NCI-H69 (cell line): Measurements from ENCODE around the gene MITF.
"Not testable (repeated sequence)": the region's sequence is repeated elsewhere in the genome, so short reads cannot be mapped to it uniquely, and the experiment has no call there.

Source experiments
- DNase-seq: peaks from one replicate; lab custom pipeline; 2025; lab: John Stamatoyannopoulos, UW

MITF gene

DNA sequence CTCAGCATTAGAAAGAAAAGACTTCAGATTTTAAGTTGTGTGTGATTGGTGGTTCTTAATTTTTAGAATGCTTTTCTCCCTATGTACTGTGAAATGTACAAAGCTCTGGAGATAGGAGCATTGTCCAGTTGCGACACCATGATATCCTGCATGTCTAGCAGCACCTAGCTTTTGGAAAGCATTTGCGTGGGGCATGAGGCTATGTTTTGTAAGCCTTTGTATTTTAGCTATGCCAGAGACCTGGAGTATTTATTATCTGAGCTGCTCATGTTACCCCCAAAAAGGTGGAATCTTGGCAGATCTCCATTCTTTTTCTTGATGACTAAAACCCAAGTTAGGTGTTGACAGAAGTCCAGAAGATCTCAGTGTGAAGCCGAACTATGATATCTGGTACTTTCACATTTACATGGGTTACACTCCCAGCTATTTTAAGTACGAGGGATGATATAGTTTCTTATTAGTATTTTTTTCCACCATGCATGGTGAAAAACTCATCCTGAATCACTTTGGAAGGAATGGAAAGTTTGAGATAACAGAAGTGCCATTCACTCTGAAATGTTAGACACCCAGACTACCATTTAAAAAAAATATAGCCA lies 133.6 kb downstream of the MITF start:
- no peak for DNase-seq

DNA sequence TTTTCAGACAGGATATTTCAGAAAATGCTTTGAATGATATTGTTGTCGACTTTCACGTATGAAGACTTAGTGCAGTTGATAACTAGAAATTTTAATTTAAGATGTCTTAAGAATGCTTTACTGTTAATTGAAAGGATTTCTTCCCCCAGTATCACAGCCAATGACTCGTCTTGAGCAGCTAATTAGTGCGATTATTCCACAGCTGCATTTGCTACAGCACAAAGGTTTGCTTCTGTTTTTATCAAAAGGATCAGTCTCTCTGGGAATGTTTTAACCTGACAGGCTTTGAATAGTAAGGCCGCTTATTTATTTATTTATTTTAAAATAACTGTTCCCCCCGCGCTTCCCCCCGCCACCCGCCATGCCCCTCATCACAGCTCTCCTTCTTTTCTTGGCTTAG lies 136.8 kb downstream of the MITF start:
- DNase-seq, result no peak

GRCh38 chr3:69878254-69878653 lies 139.0 kb downstream of the MITF start:
- DNase-seq, result no peak

DNA sequence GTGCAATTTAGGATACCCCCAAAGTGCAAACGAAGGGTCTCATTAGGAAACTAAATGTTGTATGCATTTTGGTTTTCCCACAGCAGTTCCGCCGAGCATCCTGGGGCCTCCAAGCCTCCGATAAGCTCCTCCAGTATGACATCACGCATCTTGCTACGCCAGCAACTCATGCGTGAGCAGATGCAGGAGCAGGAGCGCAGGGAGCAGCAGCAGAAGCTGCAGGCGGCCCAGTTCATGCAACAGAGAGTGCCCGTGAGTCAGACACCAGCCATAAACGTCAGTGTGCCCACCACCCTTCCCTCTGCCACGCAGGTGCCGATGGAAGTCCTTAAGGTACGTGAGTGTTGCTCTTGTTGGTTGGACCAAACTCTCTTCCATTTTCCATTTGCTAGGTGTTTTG lies 139.8 kb downstream of the MITF start:
- no peak for DNase-seq

- DNase-seq, result no peak
Observed at GRCh38 chr3:69880069-69880640, 140.9 kb downstream of the MITF start.

DNA sequence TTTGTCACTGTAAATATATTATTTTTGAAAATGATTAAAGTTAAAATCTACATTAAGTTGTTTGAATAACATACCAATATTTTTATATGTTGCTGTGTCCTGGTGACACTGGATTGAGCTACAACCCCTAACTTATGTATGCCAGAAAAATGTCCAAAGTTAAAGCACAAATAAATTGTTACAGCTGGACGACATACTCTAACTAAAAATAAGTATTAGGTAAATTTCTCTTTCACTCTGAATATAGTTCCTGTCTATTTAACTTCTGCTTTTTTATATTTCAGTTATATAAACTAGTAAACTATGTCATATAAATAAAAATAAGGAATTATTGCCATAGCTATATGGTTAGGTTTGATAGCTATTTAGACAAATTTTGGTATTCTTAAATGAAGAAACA lies 141.8 kb downstream of the MITF start:
- no peak for DNase-seq

DNA sequence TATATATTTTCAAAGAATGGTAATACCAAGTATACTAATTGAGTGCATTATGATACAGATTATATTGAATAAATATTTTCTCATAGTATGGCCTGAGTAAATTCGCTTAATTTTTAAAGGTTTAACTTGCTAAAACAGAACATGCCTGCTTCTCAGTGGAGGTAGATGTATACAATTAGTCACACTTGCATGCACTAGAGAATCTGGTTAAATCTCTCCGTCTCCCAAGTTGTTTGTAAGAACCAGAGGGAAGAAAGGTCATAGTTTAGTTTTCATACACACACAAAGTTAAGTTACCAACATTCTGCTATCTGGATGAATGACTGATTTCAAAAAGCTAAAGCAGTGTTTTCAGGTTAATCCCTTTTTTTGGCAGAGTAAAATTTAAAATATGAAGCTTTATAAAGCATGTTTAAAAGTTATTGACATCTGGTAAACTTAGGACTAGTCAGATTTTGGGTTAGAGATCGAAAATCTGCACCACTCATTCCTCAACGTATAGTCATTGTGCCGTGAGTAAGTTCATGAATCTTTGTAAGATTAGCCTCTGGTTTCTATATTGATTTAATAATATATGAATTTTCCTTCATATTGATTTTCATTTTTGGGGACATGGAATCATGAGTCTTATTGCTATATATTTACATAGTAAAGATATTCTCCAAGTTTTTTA lies 142.6 kb downstream of the MITF start:
- no peak for DNase-seq

- no peak for DNase-seq
Observed at GRCh38 chr3:69882560-69882959, 143.3 kb downstream of the MITF start.

GRCh38 chr3:69888040-69888942 lies 149.0 kb downstream of the MITF start:
- no peak for DNase-seq

DNA sequence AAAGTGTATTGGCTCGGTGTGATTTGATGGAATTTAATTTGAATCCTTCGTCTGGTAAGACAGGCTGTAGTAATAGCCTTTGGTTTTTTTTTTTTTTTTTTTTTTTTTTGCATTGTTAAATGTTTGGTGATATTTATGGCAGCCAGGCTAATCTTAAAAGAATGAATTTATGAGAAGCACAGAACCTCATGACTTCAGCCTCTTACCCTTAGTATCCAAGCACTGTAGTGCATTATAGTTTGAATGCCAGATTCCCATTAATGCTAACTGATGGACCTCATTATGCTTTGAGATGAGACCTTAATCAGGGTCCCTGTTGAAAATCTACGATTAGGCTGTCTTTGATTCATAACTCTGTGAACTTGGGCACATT lies 149.7 kb downstream of the MITF start:
- no peak for DNase-seq

DNA sequence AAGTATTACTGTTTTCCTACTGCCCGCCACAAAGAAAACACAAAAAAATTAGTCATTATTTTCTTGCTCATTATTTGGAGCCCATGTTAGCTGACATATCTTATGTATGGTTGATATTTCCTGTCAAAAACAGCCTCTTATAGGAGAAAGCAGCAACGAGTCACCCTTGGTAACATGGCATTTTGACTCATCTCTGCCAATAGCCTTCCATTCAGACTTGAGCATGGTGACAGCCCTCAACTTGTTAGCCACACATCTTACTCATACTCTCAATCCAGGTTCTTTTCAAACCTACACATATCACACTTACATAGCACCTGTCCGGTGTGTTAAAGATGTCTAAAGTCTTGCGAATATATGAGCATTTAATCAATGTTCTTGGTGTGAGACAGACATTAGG lies 150.8 kb downstream of the MITF start:
- DNase-seq, result no peak

- DNase-seq, result no peak
Observed at GRCh38 chr3:69890691-69891090, 151.4 kb downstream of the MITF start.

- no peak for DNase-seq
Observed at GRCh38 chr3:69892706-69893105, 153.4 kb downstream of the MITF start.

DNA sequence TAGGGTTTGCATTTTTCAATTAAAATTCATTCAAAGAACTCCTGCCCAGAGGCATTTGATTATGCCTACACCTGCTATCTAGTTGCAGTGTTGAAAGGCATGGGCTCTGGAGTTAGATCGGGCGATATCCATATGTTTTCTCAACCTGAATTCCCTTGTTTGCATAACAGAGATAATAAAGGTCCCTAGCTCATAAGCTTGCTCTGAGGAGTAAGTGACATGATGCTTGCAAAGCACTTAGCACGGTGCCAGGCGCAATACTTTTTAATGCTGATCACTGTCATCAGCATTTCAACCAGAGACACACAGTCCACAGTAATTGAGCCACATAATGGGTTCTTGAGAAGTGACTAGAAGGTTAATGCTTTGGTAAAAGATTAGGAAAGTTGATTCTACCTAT lies 154.0 kb downstream of the MITF start:
- DNase-seq, result no peak

GRCh38 chr3:69896095-69896494 lies 156.8 kb downstream of the MITF start:
- DNase-seq, result no peak

- no peak for DNase-seq
Observed at GRCh38 chr3:69900331-69900730, 161.1 kb downstream of the MITF start.

DNA sequence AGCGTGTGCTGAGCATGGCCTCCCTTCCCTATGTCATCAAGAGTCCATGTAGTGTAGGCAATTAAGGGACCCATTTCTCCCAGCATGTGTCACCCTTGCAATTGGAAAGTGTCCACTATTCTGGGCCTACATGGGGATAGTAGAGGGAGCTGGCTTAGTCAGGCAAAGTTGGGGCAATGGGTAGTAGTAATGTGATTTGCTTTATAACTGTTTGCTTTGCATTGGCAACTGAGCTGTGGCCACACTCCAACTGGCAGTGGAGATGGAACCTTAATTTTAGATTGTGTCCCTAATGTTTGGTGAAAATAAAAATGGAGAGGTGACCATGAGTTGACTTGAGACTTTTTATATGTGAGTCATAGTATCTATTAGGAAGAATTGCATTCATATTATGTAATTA lies 162.5 kb downstream of the MITF start:
- DNase-seq, result no peak

DNA sequence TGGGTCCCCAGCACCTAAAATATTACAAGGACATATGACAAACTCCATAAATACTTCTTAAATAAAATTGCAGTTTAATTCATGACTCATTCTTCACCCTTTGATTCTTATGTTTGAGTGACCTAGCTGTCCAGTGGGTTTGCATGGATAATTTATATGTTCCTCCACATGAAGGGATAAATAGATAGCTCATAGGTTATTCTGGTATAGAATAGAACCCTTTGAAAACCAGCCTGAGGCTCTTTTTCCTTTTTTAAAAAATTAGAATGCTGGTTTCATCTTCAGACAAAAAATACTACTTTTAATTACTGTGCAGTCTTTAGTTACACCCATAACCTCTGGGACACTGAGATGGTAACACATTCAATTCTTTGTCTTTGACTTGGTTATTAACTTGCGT lies 163.1 kb downstream of the MITF start:
- no peak for DNase-seq

- no peak for DNase-seq
Observed at GRCh38 chr3:69906351-69906966, 167.2 kb downstream of the MITF start.

- DNase-seq, result no peak
Observed at GRCh38 chr3:69907554-69907953, 168.3 kb downstream of the MITF start.

DNA sequence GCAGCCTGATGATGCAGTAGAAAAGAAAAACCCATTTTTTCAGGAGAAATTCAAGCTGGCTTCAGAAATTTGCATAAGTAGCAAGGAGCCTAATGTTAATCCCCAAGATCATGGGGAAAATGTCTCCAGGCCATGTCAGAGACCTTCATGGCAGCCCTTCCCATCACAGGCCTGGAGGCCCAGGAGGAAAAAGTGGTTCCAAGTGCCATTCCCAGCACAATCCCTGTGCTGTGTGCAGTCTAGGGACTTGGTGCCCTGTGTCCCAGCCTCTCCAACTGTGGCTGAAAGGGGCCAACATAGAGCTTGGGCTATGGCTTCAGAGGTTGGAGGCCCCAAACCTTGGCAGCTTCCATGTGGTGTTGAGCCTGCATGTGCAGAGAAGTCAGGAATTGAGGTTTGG lies 170.6 kb downstream of the MITF start:
- not testable (repeated sequence) for DNase-seq

DNA sequence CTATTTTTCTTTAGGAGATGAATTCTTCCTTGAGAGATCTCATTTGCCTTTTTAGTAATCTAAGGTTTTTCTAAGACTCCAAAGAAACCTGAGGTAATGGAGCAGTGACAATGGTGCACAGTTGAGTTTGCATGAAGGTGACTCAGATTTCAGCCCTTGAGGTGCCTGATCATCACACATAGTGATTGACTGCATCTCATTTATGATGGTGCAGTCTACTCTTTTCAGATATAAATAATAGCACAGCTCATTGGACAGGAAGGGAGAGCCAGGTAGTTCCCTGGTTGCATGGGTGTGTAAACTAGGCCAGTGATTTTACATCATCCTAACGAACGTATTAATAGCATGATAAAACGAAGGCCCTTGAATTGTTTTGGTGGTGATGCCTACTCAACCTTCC lies 174.2 kb downstream of the MITF start:
- DNase-seq, result no peak
